Measurements from ENCODE around the gene TPSAB1.
"Not testable (repeated sequence)": the region's sequence is repeated elsewhere in the genome, so short reads cannot be mapped to it uniquely, and the experiment has no call there.

The TPSAB1 gene

DNA sequence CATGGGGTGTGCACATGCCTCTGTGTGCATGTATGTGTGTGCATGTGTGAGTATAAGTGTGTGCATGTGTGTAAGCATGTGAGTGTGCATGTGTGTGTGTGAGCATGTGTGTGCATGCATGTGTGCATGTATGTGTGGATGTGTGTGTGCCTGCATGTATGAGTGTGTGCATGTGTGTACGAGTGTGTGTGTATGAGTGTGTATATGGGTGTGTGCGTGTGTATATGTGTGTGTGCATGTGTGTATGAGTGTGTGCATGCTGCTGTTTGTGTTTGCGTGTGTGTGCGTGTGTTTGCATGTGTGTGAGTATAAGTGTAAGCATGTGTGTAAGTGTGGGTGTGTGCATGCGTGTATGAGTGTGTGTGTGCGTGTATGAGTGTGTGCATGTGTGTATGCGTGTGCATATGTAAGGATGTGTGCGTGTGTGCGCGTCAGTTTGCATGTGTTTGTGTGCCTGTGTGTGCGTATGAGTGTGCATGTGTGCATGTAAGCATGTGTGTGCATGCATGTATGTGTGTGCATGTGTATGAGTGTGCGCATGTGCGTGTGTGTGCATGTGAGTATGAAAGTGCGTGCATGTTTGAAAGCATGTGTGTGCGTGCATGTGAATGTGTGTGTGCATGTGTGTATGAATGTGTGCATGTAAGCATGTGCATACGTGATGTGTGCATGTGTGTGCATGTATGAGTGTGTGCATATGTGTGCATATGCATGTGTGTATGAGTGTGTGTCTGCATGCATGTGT lies 24.0 kb downstream of the TPSAB1 start:
- Mint-ChIP-seq H3K27ac (no peak overlapping the region), H3K4me3 (no peak overlapping the region), H3K4me1 (ENCODE audit: low read depth in 2 of 2) (no peaks in the 10 kb centered on the region), H3K27me3 (peaks cover 15 to 34% of the 10 kb centered on the region in 2 donors), H3K36me3 (ENCODE audit: insufficient read depth) (peaks cover 3% of the 10 kb centered on the region), H3K9me3 (no peaks in the 10 kb centered on the region)
- no peak for DNase-seq
- ATAC-seq (replicated peaks): no peak

- ATAC-seq (replicated peaks) (no peak), DNase-seq (no peak)
- no peaks in the 10 kb centered on the region for H3K9me3 Mint-ChIP-seq
- H3K4me1 Mint-ChIP-seq (ENCODE audit: low read depth in 2 of 2): no peaks in the 10 kb centered on the region
- peaks cover 3% of the 10 kb centered on the region for H3K36me3 Mint-ChIP-seq (ENCODE audit: insufficient read depth)
- H3K27me3 Mint-ChIP-seq: peaks cover 18 to 36% of the 10 kb centered on the region in 2 donors
- H3K4me3 Mint-ChIP-seq: no peak overlapping the region
- H3K27ac Mint-ChIP-seq: no peak overlapping the region
These were observed 24.7 kb downstream of the TPSAB1 start for GRCh38 chr16:1265090-1265630.

DNA sequence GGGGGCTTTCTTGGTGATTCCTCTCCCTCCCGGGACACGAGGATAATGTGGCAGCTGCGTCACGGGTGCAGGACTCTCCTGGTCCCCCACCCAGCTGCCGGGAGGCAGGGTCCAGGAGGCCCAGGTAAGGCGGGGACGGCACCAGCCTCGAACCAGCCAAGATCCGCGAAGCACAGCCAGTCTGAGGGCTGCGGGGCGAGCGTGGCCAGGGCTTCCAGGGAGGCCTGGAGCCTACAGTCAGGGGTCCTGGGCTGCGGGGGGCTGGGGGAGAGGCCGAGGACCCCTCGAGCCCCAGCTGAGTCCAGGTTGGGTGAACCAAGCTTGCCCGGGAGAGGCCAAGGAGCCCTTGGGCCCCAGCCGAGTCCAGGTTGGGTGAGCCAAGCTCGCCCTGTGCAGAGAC lies 25.3 kb downstream of the TPSAB1 start:
- Mint-ChIP-seq H3K9me3 (no peaks in the 10 kb centered on the region), H3K4me3 (no peak overlapping the region), H3K27me3 (peaks cover 17 to 36% of the 10 kb centered on the region in 2 donors), H3K36me3 (ENCODE audit: insufficient read depth) (peaks cover 3% of the 10 kb centered on the region), H3K27ac (no peak overlapping the region), H3K4me1 (ENCODE audit: low read depth in 2 of 2) (no peaks in the 10 kb centered on the region)
- ATAC-seq (replicated peaks) (no peak), DNase-seq (no peak)

- H3K4me3 Mint-ChIP-seq; H3K4me1 Mint-ChIP-seq (ENCODE audit: low read depth in 2 of 2); H3K36me3 Mint-ChIP-seq (ENCODE audit: insufficient read depth); H3K27ac Mint-ChIP-seq; DNase-seq; H3K9me3 Mint-ChIP-seq; ATAC-seq (replicated peaks): not testable (repeated sequence)
- H3K27me3 Mint-ChIP-seq: peaks cover 23 to 47% of the 10 kb centered on the region in 2 donors
These were observed 28.9 kb downstream of the TPSAB1 start for GRCh38 chr16:1269418-1269817.

GRCh38 chr16:1271380-1271723 lies 30.8 kb downstream of the TPSAB1 start:
- Mint-ChIP-seq H3K27ac (no peak overlapping the region), H3K4me1 (ENCODE audit: low read depth in 2 of 2) (peaks cover 0 to 6% of the 10 kb centered on the region in 2 donors), H3K36me3 (ENCODE audit: insufficient read depth) (peaks cover 3% of the 10 kb centered on the region), H3K9me3 (no peaks in the 10 kb centered on the region), H3K27me3 (peaks cover 23 to 66% of the 10 kb centered on the region in 2 donors), H3K4me3 (no peak overlapping the region)
- ATAC-seq (replicated peaks) (no peak), DNase-seq (no peak)

DNA sequence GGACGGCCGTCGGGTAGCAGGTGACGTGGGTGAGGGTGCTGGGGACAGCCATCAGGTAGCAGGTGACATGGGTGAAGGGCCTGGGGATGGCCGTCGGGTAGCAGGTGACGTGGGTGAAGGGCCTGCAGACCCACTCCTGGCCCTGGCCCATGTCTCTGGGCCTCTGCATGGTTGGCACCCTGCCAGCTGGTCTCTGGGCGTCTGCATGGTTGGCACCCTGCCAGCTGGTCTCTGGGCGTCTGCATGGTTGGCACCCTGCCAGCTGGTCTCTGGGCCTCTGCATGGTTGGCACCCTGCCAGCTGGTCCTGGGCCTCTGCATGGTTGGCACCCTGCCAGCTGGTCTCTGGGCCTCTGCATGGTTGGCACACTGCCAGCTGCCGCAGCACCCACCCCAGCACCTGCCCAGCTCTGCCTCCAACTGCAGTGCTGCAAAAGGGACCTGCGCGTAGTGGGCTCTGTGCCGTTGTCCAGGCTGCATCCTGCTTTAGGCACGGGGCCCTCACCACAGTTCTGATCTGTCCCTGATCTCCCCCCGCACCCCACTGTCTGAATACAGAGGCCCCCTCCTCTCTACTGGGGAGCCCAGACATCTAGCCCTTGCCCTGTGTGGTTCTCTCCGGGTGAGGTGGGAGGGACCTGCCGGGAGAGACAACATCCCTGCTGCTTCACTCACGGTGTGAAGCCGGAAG lies 31.4 kb downstream of the TPSAB1 start:
- DNase-seq; H3K9me3 Mint-ChIP-seq; H3K36me3 Mint-ChIP-seq (ENCODE audit: insufficient read depth); ATAC-seq (replicated peaks); H3K27ac Mint-ChIP-seq; H3K4me3 Mint-ChIP-seq; H3K4me1 Mint-ChIP-seq (ENCODE audit: low read depth in 2 of 2): not testable (repeated sequence)
- peaks cover 23 to 66% of the 10 kb centered on the region in 2 donors for H3K27me3 Mint-ChIP-seq

GRCh38 chr16:1272453-1273198 lies 32.1 kb downstream of the TPSAB1 start:
- H3K9me3 Mint-ChIP-seq: no peaks in the 10 kb centered on the region
- H3K27ac Mint-ChIP-seq: no peak overlapping the region
- peaks cover 0 to 6% of the 10 kb centered on the region in 2 donors for H3K4me1 Mint-ChIP-seq (ENCODE audit: low read depth in 2 of 2)
- no peaks in the 10 kb centered on the region for H3K36me3 Mint-ChIP-seq (ENCODE audit: insufficient read depth)
- no peak for ATAC-seq (replicated peaks)
- H3K27me3 Mint-ChIP-seq: peaks cover 25 to 71% of the 10 kb centered on the region in 2 donors
- no peak for DNase-seq
- no peak overlapping the region for H3K4me3 Mint-ChIP-seq

- Mint-ChIP-seq H3K4me1 (ENCODE audit: low read depth in 2 of 2) (peaks cover 0 to 6% of the 10 kb centered on the region in 2 donors), H3K27ac (no peak overlapping the region), H3K9me3 (no peaks in the 10 kb centered on the region), H3K36me3 (ENCODE audit: insufficient read depth) (no peaks in the 10 kb centered on the region), H3K27me3 (peaks cover 29 to 83% of the 10 kb centered on the region in 2 donors), H3K4me3 (no peak overlapping the region)
- ATAC-seq (replicated peaks): no peak
- no peak for DNase-seq
These were observed 33.3 kb downstream of the TPSAB1 start for GRCh38 chr16:1273816-1274215.

- peaks cover 26 to 84% of the 10 kb centered on the region in 2 donors for H3K27me3 Mint-ChIP-seq
These were observed 34.3 kb downstream of the TPSAB1 start for GRCh38 chr16:1274767-1275166.

DNA sequence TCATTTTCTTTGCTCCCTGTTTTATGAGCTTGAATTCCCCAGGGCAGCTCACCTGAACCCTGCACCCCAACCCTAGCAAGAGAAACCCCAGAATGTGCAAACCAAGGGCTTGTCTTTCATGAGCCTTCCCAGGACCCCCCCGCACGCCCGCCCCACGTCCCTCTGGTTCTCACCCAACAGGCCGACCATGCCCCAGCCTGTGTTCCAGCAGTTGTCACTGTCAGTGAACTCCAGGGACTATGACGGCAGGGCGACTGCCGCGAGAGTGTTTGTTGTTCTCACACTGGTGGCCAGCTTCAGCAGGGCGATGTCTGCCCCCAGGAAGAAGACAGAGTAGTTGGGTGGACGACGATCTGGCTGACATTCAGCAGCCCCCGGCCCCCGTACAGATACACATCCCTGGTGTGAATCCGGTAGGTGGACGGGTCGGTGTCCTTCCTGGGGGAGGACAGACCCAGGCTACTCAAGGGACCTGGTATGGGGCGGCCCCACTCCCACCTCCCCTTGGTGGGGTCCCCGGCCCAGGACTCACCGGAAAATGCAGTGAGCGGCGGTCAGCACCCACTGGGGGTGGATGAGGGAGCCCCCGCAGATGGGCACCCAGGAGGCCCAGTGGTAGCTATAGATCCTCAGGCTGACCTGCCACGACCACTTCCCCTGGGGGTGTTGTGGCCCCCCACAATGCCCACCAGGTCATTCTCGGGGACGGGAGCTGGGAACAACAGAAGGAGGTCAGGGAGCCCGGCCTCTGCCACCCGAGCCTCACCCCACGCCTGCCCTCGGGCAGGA lies 35.5 kb downstream of the TPSAB1 start:
- Mint-ChIP-seq H3K4me3 (no peak overlapping the region), H3K9me3 (no peaks in the 10 kb centered on the region), H3K27me3 (peaks cover 16 to 73% of the 10 kb centered on the region in 2 donors), H3K27ac (no peak overlapping the region), H3K4me1 (ENCODE audit: low read depth in 2 of 2) (peaks cover 0 to 6% of the 10 kb centered on the region in 2 donors), H3K36me3 (ENCODE audit: insufficient read depth) (peaks cover 2% of the 10 kb centered on the region)
- ATAC-seq (replicated peaks) (no peak), DNase-seq (no peak)

More at GRCh38 chr16:1274767-1275166, 34.3 kb downstream of the TPSAB1 start:
- no peak for ATAC-seq (replicated peaks)
- DNase-seq: no peak
- Mint-ChIP-seq H3K4me3 (no peak overlapping the region), H3K36me3 (ENCODE audit: insufficient read depth) (peaks cover 2% of the 10 kb centered on the region), H3K4me1 (ENCODE audit: low read depth in 2 of 2) (peaks cover 0 to 6% of the 10 kb centered on the region in 2 donors), H3K9me3 (no peaks in the 10 kb centered on the region), H3K27ac (no peak overlapping the region)

GRCh38 chr16:1276580-1276878 lies 36.0 kb downstream of the TPSAB1 start:
- H3K27me3 Mint-ChIP-seq: peaks cover 16 to 68% of the 10 kb centered on the region in 2 donors
- no peak for ATAC-seq (replicated peaks)
- no peak for DNase-seq
- H3K4me1 Mint-ChIP-seq (ENCODE audit: low read depth in 2 of 2): peaks cover 0 to 2% of the 10 kb centered on the region in 2 donors
- no peaks in the 10 kb centered on the region for H3K9me3 Mint-ChIP-seq
- peaks cover 2% of the 10 kb centered on the region for H3K36me3 Mint-ChIP-seq (ENCODE audit: insufficient read depth)
- no peak overlapping the region for H3K27ac Mint-ChIP-seq
- no peak overlapping the region for H3K4me3 Mint-ChIP-seq

GRCh38 chr16:1277151-1277598 lies 36.7 kb downstream of the TPSAB1 start:
- no peaks in the 10 kb centered on the region for H3K9me3 Mint-ChIP-seq
- H3K27ac Mint-ChIP-seq: no peak overlapping the region
- DNase-seq: no peak
- ATAC-seq (replicated peaks): no peak
- no peak overlapping the region for H3K4me3 Mint-ChIP-seq
- H3K36me3 Mint-ChIP-seq (ENCODE audit: insufficient read depth): peaks cover 2% of the 10 kb centered on the region
- H3K4me1 Mint-ChIP-seq (ENCODE audit: low read depth in 2 of 2): peaks cover 0 to under 1% of the 10 kb centered on the region in 2 donors
- H3K27me3 Mint-ChIP-seq: peaks cover 16 to 64% of the 10 kb centered on the region in 2 donors

Measured in effector memory CD8-positive, alpha-beta T cell (primary cell).